ENCODE measurements around the gene RND2.

DNA sequence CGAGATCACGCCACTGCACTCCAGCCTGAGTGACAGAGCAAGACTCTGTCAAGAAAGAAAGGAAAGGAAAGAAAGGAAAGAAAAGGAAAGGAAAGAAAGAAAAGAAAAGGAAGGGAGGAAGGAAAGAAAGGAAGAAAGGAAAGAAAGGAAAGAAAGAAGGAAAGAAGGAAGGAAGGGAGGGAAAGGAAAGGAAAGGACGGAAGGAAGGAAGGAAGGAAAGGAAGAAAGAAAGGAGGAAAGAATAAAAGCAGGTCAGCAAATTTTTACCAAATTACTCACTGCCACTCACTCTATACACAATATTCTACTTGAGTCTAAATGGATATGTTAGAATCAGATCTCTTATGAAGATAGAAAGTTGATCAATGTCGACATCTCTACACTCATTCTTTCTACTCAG, 49.8 kb downstream of the RND2 start:
- TF ChIP-seq CTCF (CRISPR knock-in tag; IDR thresholded peaks at IDR 0.05) (no peak), ZNF121 (CRISPR knock-in tag; IDR thresholded peaks at IDR 0.05) (no peak), RXRA (CRISPR knock-in tag; IDR thresholded peaks at IDR 0.05) (no peak), ZZZ3 (CRISPR knock-in tag; IDR thresholded peaks at IDR 0.05; ENCODE audit: borderline replicate concordance) (no peak), ZNF558 (CRISPR knock-in tag; IDR thresholded peaks at IDR 0.05; ENCODE audit: borderline replicate concordance) (no peak), RFX5 (IDR thresholded peaks at IDR 0.05; ENCODE audit: low read depth, low read length) (no peak), NFIC (IDR thresholded peaks at IDR 0.05; ENCODE audit: low read length) (no peak), ZNF280D (CRISPR knock-in tag; IDR thresholded peaks at IDR 0.05) (no peak), E2F2 (CRISPR knock-in tag; IDR thresholded peaks at IDR 0.05; ENCODE audit: borderline replicate concordance) (no peak), MYC (CRISPR knock-in tag; IDR thresholded peaks at IDR 0.05; ENCODE audit: borderline replicate concordance) (no peak), ZNF274 (CRISPR knock-in tag; IDR thresholded peaks at IDR 0.05) (no peak)
- TF ChIP-seq, protein P1, sequence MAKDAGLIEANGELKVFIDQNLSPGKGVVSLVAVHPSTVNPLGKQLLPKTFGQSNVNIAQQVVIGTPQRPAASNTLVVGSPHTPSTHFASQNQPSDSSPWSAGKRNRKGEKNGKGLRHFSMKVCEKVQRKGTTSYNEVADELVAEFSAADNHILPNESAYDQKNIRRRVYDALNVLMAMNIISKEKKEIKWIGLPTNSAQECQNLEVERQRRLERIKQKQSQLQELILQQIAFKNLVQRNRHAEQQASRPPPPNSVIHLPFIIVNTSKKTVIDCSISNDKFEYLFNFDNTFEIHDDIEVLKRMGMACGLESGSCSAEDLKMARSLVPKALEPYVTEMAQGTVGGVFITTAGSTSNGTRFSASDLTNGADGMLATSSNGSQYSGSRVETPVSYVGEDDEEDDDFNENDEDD (CRISPR knock-in tag; IDR thresholded peaks at IDR 0.05; ENCODE audit: borderline replicate concordance): no peak
- TF ChIP-seq, protein P2, sequence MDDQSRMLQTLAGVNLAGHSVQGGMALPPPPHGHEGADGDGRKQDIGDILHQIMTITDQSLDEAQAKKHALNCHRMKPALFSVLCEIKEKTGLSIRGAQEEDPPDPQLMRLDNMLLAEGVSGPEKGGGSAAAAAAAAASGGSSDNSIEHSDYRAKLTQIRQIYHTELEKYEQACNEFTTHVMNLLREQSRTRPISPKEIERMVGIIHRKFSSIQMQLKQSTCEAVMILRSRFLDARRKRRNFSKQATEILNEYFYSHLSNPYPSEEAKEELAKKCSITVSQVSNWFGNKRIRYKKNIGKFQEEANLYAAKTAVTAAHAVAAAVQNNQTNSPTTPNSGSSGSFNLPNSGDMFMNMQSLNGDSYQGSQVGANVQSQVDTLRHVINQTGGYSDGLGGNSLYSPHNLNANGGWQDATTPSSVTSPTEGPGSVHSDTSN (CRISPR knock-in tag; IDR thresholded peaks at IDR 0.05; ENCODE audit: borderline replicate concordance): no peak

Measured in HepG2 (cell line).